AG10803 (cell line): ENCODE results near the gene OSBPL6.

Source experiments
- DNase-seq: peaks from one replicate; pipeline ENCODE4 v3.0.0; 2010; ENCODE audit warnings: low read depth
- H3K4me3 ChIP-seq: 2 replicates; pipeline ENCODE4 v1.5.1; 2011; ENCODE audit warnings: mild to moderate bottlenecking, low read length, control low read depth
- TF ChIP-seq, protein P1 (sequence below): conservative IDR thresholded peaks from 2 replicates; pipeline ENCODE4 v1.5.1; 2011; ENCODE audit warnings: mild to moderate bottlenecking, low read length, control low read depth, inconsistent platforms

Gene OSBPL6

DNA sequence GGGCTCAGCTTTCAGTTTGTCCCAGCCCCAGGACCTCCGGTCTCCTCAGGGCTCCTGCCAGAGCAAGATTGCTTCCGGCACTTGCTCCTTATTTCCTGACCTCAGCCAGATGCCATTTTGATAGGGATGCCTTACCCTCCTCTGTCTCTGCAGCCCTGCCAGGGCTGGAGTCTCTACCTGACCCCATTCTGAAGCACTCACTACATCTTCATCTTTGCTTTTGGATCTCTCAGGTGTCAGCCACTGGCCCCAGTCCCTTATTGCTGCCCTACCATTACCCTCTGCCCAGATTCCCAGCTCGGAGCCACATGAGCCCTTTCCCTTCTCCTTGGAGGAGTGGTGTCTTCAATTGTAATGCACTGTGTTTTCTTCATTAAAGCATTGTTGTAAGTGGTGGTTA is 17.1 kb downstream of the OSBPL6 start:
- H3K4me3 ChIP-seq: no peak overlapping the region
- TF ChIP-seq, protein P1, sequence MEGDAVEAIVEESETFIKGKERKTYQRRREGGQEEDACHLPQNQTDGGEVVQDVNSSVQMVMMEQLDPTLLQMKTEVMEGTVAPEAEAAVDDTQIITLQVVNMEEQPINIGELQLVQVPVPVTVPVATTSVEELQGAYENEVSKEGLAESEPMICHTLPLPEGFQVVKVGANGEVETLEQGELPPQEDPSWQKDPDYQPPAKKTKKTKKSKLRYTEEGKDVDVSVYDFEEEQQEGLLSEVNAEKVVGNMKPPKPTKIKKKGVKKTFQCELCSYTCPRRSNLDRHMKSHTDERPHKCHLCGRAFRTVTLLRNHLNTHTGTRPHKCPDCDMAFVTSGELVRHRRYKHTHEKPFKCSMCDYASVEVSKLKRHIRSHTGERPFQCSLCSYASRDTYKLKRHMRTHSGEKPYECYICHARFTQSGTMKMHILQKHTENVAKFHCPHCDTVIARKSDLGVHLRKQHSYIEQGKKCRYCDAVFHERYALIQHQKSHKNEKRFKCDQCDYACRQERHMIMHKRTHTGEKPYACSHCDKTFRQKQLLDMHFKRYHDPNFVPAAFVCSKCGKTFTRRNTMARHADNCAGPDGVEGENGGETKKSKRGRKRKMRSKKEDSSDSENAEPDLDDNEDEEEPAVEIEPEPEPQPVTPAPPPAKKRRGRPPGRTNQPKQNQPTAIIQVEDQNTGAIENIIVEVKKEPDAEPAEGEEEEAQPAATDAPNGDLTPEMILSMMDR: no peak

DNA sequence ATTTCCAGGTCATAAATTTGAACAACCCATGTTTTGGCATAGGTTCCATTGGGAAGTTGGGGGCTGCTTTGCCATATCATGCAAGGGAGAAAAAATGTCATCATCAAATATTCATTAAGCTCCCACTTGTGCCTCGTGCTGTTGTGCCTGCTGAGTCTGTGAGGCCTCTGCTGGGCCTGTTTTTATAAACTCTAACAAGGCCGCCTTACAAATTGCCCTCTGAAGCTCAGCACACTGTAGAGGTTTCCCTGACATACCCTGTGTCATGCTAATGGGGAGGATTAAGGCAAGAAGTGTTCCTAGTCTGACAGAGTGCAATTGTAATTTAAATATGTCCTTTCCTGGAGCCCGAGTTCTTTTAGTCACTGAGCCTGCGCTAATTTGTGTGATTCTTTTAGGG is 17.6 kb downstream of the OSBPL6 start:
- no peak for DNase-seq
- no peak overlapping the region for H3K4me3 ChIP-seq
- TF ChIP-seq, protein P1: no peak

More for the DNA sequence above, 17.1 kb downstream of the OSBPL6 start:
- no peak for DNase-seq

DNA sequence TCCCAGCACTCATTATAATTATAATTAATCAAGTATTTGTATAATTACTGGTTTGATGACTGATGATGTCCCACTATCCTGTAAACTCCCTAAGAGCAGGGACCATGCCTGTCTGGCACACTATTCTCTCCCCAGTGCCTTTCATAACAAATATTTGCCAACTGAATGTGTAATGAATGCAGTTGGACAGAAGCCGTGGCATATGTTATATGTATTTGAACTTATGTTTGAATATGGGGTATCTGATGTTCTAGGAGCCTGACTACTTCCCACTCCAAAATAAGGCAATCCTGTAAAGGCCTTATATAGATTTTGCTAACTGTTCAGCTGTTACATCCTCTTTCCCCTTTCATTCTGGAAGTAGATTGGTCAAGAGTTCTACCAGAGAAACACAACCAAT is 19.7 kb downstream of the OSBPL6 start:
- DNase-seq: no peak

DNA sequence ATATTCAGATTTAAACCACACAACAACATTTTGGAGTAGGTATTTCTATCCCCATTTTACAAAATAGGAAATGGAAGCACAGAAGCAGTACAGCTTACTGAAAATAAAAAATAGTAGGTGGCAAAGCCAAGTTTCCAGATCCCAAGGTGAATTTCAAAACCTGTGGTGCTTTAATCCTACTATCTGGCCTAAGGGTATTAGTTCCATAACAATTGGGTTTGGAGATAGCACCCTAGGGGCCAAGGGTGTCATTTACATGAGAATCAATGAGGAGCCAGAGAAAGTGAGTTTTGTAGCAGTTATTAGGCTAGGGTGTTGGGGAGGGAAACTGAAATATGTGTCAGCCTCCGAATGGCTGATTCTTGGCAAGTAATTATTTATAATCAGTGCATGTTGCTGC is 24.9 kb downstream of the OSBPL6 start:
- DNase-seq: no peak
- no peak overlapping the region for H3K4me3 ChIP-seq
- TF ChIP-seq, protein P1: no peak

More for the DNA sequence above, 19.7 kb downstream of the OSBPL6 start:
- TF ChIP-seq, protein P1: no peak
- no peak overlapping the region for H3K4me3 ChIP-seq

DNA sequence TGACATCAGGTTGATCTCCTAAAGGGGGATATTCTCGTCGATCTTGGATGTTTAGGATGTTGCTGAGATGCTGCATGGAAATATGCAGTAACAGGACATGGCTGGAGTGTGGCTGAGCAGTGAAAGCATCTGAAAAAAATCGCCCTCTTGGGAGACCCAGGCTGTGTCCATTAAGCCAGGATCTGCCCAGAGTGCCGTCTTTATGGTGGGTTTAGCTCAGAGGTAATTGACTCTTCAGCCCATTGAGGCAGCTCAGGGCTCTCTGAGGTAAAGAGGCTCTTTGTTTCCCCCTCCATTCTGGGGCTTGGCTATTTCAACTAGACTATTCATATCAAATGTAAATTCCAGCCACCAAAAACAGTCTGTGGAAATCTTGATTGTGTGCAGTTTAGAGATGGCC is 26.5 kb downstream of the OSBPL6 start:
- H3K4me3 ChIP-seq: no peak overlapping the region
- DNase-seq: no peak
- TF ChIP-seq, protein P1: no peak

DNA sequence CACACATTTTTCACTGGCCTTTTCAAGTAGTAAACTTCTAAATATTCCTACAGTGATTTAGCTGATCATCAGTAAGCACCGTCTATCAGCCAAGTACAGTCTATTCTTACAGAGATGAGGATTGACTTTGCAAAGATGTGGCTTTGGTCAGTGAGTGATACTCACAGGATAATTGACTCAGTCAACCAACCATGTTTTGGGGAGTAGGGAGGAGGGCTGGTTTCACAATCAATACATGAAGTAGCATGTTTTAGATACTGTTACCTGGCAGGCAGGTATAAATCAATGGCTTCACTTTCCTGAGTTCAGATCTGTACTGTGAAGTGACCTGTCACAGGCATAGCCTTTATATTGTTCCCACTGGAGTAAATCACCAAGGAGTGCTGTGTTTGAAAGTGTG is 27.2 kb downstream of the OSBPL6 start:
- H3K4me3 ChIP-seq: no peak overlapping the region
- no peak for DNase-seq
- TF ChIP-seq, protein P1: no peak

DNA sequence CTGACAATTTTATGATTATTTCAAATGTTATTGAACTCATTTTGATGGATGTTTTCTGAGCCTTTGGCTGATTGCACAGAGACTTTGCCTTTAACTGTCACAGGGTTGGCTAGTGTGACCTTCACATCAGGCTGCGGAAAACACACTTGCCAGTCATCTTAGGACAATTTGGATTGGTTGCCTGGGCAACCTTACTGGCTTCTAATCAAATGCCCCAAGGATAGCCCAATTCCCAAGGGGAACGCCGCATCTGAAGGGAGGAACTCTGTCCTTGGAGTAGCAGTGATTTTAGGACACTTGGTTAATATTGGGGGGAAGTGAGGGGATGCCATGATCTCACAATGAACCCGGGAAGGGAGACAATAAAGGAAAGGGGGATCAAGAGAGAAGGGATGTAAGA is 29.5 kb downstream of the OSBPL6 start:
- no peak for DNase-seq
- H3K4me3 ChIP-seq: no peak overlapping the region
- TF ChIP-seq, protein P1: no peak
